Measurements from ENCODE around the gene EFL1.
"Not testable (repeated sequence)": the region's sequence is repeated elsewhere in the genome, so short reads cannot be mapped to it uniquely, and the experiment has no call there.

Gene EFL1

DNA sequence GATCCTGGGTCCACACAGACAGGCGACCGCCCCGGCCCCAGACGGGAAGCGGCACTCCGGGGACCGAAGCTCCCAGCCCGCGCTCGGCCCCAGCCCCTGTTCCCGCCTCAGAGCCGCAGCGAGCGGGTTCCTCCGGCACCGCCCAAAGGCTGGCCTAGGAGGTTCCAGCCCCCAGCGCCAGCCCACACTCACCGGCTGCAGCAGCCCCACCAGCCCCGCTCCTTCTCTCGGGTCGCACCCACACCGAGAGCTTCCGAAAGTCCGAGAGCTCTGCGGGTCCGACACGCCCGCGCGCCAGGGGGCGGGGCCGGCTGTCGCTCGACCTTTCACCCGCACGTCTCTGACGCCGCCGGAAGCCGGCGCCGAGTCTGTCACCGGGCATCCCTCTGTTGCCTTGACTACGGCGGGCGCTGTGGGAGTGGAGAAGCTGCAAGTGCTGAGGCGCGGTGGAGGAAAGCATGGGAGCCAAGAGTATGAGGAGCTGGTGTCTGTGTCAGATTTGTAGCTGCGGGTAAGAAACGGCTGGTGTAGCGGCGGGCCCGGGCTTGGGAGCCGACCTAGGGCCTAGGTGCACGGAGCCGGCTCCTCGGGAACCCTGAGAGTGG, at the start of gene EFL1, which contains the start of gene SAXO2:
EFL1 (minus strand) TSS at position 313 of the 605 bp plus-strand sequence. CDS start 956 bp downstream, outside the sequence.
SAXO2 (plus strand) TSS at position 397 of the 605 bp plus-strand sequence; CDS start at position 459, 62 bp downstream.
- TF ChIP-seq, protein P1, sequence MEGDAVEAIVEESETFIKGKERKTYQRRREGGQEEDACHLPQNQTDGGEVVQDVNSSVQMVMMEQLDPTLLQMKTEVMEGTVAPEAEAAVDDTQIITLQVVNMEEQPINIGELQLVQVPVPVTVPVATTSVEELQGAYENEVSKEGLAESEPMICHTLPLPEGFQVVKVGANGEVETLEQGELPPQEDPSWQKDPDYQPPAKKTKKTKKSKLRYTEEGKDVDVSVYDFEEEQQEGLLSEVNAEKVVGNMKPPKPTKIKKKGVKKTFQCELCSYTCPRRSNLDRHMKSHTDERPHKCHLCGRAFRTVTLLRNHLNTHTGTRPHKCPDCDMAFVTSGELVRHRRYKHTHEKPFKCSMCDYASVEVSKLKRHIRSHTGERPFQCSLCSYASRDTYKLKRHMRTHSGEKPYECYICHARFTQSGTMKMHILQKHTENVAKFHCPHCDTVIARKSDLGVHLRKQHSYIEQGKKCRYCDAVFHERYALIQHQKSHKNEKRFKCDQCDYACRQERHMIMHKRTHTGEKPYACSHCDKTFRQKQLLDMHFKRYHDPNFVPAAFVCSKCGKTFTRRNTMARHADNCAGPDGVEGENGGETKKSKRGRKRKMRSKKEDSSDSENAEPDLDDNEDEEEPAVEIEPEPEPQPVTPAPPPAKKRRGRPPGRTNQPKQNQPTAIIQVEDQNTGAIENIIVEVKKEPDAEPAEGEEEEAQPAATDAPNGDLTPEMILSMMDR (IDR thresholded peaks at IDR 0.05; ENCODE audit: extremely low read depth, missing control alignments): no peak

DNA sequence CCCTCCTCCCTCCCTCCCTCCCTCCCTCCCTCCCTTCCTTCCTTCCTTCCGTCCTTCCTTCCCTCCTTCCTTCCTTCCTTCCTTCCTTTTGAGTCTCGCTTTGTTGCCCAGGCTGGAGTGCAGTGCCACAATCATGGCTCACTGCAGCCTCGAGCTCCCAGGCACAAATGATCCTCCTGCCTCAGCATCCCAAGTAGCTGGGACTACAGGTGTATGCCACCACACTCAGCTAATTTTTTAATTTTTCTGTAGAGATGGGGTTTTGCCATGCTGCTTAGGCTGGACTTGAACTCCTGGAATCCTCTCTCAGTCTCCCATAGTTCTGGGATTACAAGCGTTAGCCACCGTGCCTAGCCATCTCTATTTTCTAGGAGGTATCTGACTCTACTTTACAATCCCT, 48.8 kb upstream of the EFL1 start:
- not testable (repeated sequence) for DNase-seq (ENCODE audit: low spot score)

More for the DNA sequence above, at the start of gene EFL1, which contains the start of gene SAXO2:
- peak; percentile 94 for DNase-seq (ENCODE audit: low spot score)

DNA sequence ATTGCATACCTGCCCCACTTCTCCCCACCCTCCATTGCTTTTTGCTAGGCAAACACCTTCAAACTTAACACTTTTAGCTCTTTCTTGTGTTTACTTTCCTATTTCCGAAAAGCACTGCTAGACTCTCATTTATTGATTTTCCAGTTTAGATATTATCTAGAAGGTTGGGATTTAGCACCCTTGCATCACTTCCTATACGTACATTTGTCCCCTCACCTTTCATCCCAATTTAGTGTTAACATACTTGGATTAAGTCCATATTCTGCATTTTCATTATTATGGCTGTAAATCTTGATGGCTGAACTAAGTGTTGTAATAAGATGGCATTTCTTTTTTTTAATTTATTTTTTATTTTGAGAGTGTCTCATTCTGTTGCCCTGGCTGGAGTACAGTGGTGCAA, 47.3 kb upstream of the EFL1 start:
- TF ChIP-seq, protein P1 (IDR thresholded peaks at IDR 0.05; ENCODE audit: extremely low read depth, missing control alignments): no peak
- peak; percentile 0 for DNase-seq (ENCODE audit: low spot score)

DNA sequence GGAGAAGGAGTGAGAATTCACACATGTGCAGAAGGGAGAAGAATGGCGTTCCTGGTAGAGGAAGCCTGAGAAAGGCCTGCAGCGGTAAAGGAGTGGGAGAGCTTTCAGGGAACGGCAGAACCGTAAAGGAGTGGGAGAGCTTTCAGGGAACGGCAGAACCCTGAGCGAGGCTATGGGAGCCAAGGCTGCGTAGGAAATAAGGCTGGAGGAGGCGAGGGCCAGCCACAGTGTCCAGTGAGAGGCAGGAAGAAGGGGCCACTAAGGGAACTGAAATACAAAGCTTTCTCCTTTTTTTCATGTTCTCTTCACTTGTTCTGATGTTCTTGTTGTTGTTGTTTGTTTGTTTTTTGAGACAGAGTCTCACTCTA, 45.2 kb upstream of the EFL1 start:
- peak; percentile 1 for DNase-seq (ENCODE audit: low spot score)
- TF ChIP-seq, protein P1 (IDR thresholded peaks at IDR 0.05; ENCODE audit: extremely low read depth, missing control alignments): no peak

DNA sequence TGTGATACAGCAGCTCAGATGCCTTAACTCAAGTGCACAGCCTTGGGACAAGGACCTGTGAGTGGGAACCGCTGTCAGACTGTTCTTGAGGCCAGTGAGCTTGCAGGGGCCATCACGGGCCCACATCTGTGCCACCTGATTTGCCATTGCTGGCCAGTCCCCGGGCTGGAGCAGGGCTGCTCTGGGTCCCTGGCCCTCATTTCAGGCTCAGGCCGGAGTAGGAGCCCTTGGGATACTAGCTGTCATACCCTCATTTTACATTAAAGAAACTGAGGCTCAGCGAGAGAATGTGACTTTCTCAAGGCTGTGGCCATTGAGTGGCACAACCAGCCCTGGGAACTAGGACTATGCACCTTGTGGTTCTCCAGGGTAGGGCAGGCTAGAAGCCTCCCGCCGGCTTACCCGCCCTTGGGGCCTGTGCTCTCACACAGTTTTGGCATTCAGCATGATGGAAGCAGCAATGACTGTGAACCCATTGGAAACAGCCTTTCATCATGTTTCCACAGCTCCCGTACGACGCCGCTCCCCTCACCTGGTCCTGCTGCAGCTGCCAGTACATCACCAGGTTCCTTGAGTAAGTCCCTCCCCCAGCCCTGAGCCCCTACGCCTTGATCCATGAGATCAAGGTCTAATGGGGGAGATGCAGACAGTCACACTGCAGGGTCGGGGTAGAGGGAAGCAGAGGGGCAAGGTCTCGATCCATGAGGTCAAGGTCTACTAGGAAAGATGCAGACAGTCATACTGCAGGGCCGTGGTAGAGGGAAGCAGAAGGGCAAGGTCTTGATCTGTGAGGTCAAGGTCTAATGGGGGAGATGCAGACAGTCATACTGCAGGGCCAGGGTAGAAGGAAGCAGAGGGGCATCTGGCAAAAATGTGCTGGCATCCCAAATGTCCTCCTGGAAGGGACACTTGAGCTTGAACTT, 44.5 kb upstream of the EFL1 start:
- TF ChIP-seq, protein P1 (IDR thresholded peaks at IDR 0.05; ENCODE audit: extremely low read depth, missing control alignments): no peak
- DNase-seq (ENCODE audit: low spot score): peak; percentile 2

DNA sequence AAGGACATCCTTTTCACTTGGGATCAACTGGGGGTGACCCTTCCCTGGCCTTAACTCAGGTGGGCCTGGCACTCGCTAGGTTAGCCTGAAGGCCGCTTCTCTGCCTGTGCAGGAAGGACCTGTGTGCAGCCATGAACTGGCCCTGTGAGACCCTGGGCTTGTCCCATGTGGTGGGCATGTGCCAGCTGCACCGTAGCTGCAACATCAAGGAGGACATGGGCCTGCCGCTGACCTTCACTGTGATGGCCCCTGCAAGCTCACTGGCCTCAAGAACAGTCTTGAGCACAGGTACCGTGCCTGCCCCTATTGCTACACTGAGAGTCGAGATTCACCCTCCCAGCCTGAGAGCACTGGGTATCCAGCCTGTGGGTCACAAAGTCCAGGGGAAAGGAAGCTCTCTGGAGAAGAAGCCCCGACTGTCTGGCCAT, 43.1 kb upstream of the EFL1 start:
- DNase-seq (ENCODE audit: low spot score): no peak

DNA sequence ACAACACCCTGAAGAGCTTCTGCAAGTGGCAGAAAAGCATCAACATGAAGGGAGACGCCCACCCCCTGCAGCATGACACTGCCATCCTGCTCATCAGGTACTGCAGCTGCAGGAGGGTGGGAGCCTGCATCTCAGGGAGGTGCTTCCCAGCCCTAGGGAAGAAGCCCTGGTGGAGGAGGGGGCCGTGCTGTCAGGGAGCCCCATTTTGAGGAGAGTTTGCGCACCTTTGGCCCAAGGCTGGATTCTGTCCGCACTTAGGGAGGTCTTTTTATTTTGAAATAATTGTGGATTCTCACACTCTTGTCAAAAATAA, 42.2 kb upstream of the EFL1 start:
- DNase-seq (ENCODE audit: low spot score): no peak
- TF ChIP-seq, protein P1 (IDR thresholded peaks at IDR 0.05; ENCODE audit: extremely low read depth, missing control alignments): no peak

More for the DNA sequence above, 43.1 kb upstream of the EFL1 start:
- TF ChIP-seq, protein P1 (IDR thresholded peaks at IDR 0.05; ENCODE audit: extremely low read depth, missing control alignments): no peak

Measured in GM20000 (cell line).